Heart left ventricle (tissue), 16 donors: ENCODE measurements around the gene MTM1. TPM values are rescaled to one million over a fixed set of nuclear protein-coding genes. Genes with fewer than 3 reads are reported as not detected.

Experiments
- ATAC-seq, 4 donors: fragments of 200-7000 bp; cut with Tn5 transposase; one replicate each; pipeline ENCODE4 v1.9.1; 2020 to 2022; ENCODE audit warnings: moderate library complexity in 4 of 4, mild to moderate bottlenecking in 3 of 4, moderate number of reproducible peaks in 1 of 4
- DNase-seq, 5 donors: peaks; one replicate each; pipeline ENCODE4 v3.0.0-alpha.2; 2020
- H3K27ac ChIP-seq, 12 donors: fragments of 200-600 bp; sonication (generic) in 4 of 12; one replicate each; pipeline versions ENCODE4 v1.5.0 to v1.8.0; 2016 to 2022; ENCODE audit warnings: mild to moderate bottlenecking in 2 of 12
- H3K27me3 ChIP-seq, 9 donors: fragments of 200-600 bp; sonication (generic) in 2 of 9; one replicate each; pipeline versions ENCODE4 v1.5.1 to v1.8.0; 2016 to 2022; ENCODE audit warnings: mild to moderate bottlenecking in 3 of 9
- H3K36me3 ChIP-seq, 9 donors: fragments of 200-600 bp; sonication (generic) in 2 of 9; one replicate each; pipeline versions ENCODE4 v1.5.0 to v1.8.0; 2018 to 2022; ENCODE audit warnings: mild to moderate bottlenecking in 2 of 9
- H3K4me1 ChIP-seq, 12 donors: fragments of 200-600 bp; sonication (generic) in 4 of 12; one replicate each; pipeline versions ENCODE4 v1.5.0 to v1.8.0; 2016 to 2022; ENCODE audit warnings: mild to moderate bottlenecking in 3 of 12
- H3K4me3 ChIP-seq, 12 donors: fragments of 200-600 bp; sonication (generic) in 4 of 12; one replicate each; pipeline versions ENCODE4 v1.5.0 to v1.8.0; 2017 to 2022; ENCODE audit warnings: mild to moderate bottlenecking in 9 of 12, moderate library complexity in 4 of 12
- H3K9me3 ChIP-seq, 12 donors: fragments of 200-600 bp; sonication (generic) in 4 of 12; one replicate each; pipeline versions ENCODE4 v1.5.0 to v1.8.0; 2016 to 2022; ENCODE audit warnings: mild to moderate bottlenecking in 1 of 12
- POLR2A ChIP-seq, 2 donors: fragments of 450-650 bp; IDR thresholded peaks; one replicate each; pipeline ENCODE4 v1.6.1; 2017; ENCODE audit warnings: antibody characterized with exemption in 2 of 2, mild to moderate bottlenecking in 2 of 2, moderate library complexity in 2 of 2
- WGBS, 4 donors: extraction: QIAGEN DNeasy Blood & Tissue Kit in 2 of 4; methylation state at CpG; one replicate each; pipeline versions ENCODE4 v1.1.5 to v1.1.7; 2013 to 2018; 5-methylcytosine and 5-hydroxymethylcytosine counted together
- intact Hi-C, 10 donors: fragments of 100-400 bp; cut with DNase I; formaldehyde crosslinking; loops; one replicate each; pipeline versions ENCODE4 v1.11.1 to v1.14.2; 2022
- polyA plus RNA-seq, 2 donors: library from polyadenylated mRNA; stranded (reverse); fragments of 200-250 nt; gene quantifications; one replicate each; pipeline ENCODE4 v1.2.3, GENCODE V29; 2013
- total RNA-seq, 9 donors: library from RNA; depleted of rRNA in 2 of 9; stranded (reverse); fragments of >200 nt in 2 of 9; fragmentation: NEBNext Ultra II Directional in 3 of 9; extraction: Animal tissue kit (Norgen Biotek cat#: 25700) in 3 of 9; gene quantifications; one replicate each; pipeline versions ENCODE4 v1.1.0 to v1.2.4, GENCODE V29; 2016 to 2023
- TF ChIP-seq, protein P1 (sequence below), 12 donors: fragments of 200-600 bp; sonication (generic) in 4 of 12; IDR thresholded peaks; one replicate each; pipeline versions ENCODE4 v1.5.0 to v1.8.0; 2018 to 2022; ENCODE audit warnings: antibody characterized with exemption in 12 of 12, mild to moderate bottlenecking in 5 of 12
- donor health status: ischemic (EF 13 %, LVEDD 7.1; RV severe dilation, severe dysfunction).
- donor health status: healthy with polysubstance abuse.
- donor health status: DM: no; HTN: yes; CAD: no.
- donor health status: DM: no; HTN: no; CAD: no.
- donor health status: ischemic (EF 25% LVEDD 6.9; RV normal size, moderate dysfunction).
- donor health status: ischemic (EF 25% LVEDD 5.7; RV mildly dilated, moderate dysfunction).
- donor health status: healthy.
- donor health status: DM: yes; HTN: yes; CAD: no.
- donor health status: ischemic (EF 35%, LVEDD 5.7; RV mildly dilated, moderate dysfunction).
- donor health status: nonischemic (EF 11% LVEDD 7.7; RV severe dilation, severe dysfunction).
- donor health status: DM: yes; HTN: yes; CAD: no.
- donor health status: PGD.
- donor health status: ischemic (EF 29% LVEDD 5.4; RV normal size, mild dysfunction).
- donor health status: nonischemic (EF 23%, LVEDD 6.1; RV moderate dilation, normal function).

The MTM1 gene
- total and polyA plus RNA-seq, 11 donors = 2.2 to 18.9 (median 10.1) TPM

GRCh38 chrX:150649096-150649870 is 80.9 kb downstream of the MTM1 start:
- peak in 3 of 5 donors; percentile 6 to 30 (median 17) for DNase-seq
- H3K27ac ChIP-seq = peak overlapping the region in 1 of 12 donors; percentile 2

DNA sequence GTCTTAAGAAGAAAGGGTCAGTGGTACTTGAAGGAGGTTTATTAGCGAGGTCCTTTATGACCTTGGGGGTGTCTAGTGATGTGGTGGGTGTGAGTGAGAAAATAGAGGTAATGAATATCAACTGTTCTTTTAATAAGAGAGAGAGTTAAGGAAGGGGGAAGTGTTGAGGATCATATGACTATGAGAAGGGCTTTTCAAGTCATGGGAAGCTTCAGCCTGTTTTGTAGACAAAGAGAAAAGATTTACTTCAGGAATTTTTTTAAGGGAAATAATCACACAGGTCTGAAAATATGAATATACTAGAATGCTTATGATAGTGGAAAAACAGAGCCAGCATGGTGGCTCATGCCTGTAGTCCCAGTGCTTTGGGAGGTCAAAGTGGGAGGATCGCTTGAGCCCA is 83.5 kb downstream of the MTM1 start:
- Histone ChIP-seq H3K27ac (no peak overlapping the region), H3K9me3 (no peaks in the 10 kb centered on the region), H3K4me3 (no peak overlapping the region), H3K27me3 (no peaks in the 10 kb centered on the region), H3K4me1 (no peaks in the 10 kb centered on the region), H3K36me3 (peaks cover 0 to 30% (median 4%) of the 10 kb centered on the region in 9 donors)
- DNase-seq (no peak), ATAC-seq (no peak)
- no peak for TF ChIP-seq POLR2A (IDR thresholded peaks at IDR 0.05)
- TF ChIP-seq, protein P1, sequence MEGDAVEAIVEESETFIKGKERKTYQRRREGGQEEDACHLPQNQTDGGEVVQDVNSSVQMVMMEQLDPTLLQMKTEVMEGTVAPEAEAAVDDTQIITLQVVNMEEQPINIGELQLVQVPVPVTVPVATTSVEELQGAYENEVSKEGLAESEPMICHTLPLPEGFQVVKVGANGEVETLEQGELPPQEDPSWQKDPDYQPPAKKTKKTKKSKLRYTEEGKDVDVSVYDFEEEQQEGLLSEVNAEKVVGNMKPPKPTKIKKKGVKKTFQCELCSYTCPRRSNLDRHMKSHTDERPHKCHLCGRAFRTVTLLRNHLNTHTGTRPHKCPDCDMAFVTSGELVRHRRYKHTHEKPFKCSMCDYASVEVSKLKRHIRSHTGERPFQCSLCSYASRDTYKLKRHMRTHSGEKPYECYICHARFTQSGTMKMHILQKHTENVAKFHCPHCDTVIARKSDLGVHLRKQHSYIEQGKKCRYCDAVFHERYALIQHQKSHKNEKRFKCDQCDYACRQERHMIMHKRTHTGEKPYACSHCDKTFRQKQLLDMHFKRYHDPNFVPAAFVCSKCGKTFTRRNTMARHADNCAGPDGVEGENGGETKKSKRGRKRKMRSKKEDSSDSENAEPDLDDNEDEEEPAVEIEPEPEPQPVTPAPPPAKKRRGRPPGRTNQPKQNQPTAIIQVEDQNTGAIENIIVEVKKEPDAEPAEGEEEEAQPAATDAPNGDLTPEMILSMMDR (IDR thresholded peaks at IDR 0.05) = no peak
- WGBS, 4 donors = 79 to 99% (median 89%) methylated on average over 2 of the region's 2 CpGs
- intact Hi-C loops = no loop called here

More at GRCh38 chrX:150649096-150649870, 80.9 kb downstream of the MTM1 start:
- peak in 3 of 4 donors; percentile 39 to 75 (median 51) for ATAC-seq
- Histone ChIP-seq H3K36me3 (peaks cover 0 to 53% (median 18%) of the 10 kb centered on the region in 9 donors), H3K4me1 (no peaks in the 10 kb centered on the region), H3K27me3 (no peaks in the 10 kb centered on the region), H3K9me3 (no peaks in the 10 kb centered on the region), H3K4me3 (no peak overlapping the region)
- WGBS, 4 donors = 58 to 64% (median 62%) methylated on average over 8 of the region's 8 CpGs
- TF ChIP-seq POLR2A (IDR thresholded peaks at IDR 0.05) = no peak
- TF ChIP-seq, protein P1 (IDR thresholded peaks at IDR 0.05) = no peak
- intact Hi-C loops = no loop called here

DNA sequence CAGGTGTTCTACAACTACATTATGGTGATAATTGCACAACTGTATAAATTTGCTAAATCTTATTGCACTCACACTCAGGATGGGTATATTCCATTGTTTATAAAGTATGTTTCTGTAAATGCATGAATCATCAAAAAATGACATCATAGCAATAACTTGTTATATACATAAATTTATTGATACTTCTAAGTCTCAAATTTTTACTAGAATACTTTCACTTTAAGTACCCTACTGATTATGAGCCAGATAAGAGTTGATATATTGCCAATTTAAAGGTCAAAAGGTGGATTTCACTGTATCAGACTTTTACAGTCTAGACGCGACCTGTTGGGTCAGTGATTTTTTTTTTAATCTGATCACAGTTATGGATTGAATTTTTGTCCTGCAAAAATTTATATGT is 87.4 kb downstream of the MTM1 start:
- TF ChIP-seq, protein P1 (IDR thresholded peaks at IDR 0.05) = no peak
- TF ChIP-seq POLR2A (IDR thresholded peaks at IDR 0.05) = no peak
- Histone ChIP-seq H3K4me1 (no peaks in the 10 kb centered on the region), H3K36me3 (peaks cover 0 to 44% (median 18%) of the 10 kb centered on the region in 9 donors), H3K27me3 (no peaks in the 10 kb centered on the region), H3K27ac (no peak overlapping the region), H3K9me3 (no peaks in the 10 kb centered on the region), H3K4me3 (no peak overlapping the region)
- WGBS, 4 donors = 74 to 87% (median 84%) methylated on average over 2 of the region's 2 CpGs
- no peak for DNase-seq
- no peak for ATAC-seq
- intact Hi-C loops = no loop called here

DNA sequence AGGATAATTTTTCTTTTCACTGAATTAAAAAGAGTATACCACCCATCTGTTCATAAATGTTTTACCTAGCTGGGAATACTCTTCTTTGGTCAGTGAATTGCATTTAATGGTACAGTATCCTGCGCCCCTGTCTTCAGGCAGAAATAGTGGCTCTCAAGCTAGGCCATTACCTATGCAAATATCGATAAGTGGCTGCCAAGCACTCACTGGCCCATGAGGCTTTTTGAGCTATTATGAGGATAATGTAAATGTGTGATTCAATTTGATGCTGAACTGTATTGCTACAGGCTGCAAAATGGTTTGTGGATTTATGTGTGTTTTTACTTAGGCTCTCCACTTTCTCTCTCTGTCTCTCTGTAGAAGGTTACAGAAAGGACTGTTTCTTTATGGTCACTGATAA is 94.7 kb downstream of the MTM1 start:
- Histone ChIP-seq H3K27ac (no peak overlapping the region), H3K4me3 (no peak overlapping the region), H3K27me3 (no peaks in the 10 kb centered on the region), H3K36me3 (peaks cover 0 to 58% (median 28%) of the 10 kb centered on the region in 9 donors), H3K9me3 (no peaks in the 10 kb centered on the region), H3K4me1 (peaks cover 0 to 4% (median 0%) of the 10 kb centered on the region in 12 donors)
- intact Hi-C loops = no loop called here
- TF ChIP-seq, protein P1 (IDR thresholded peaks at IDR 0.05) = no peak
- no peak for TF ChIP-seq POLR2A (IDR thresholded peaks at IDR 0.05)
- ATAC-seq (no peak), DNase-seq (no peak)
- 82 to 96% (median 87%) methylated on average over 2 of the region's 2 CpGs for WGBS, 4 donors
